GM12878 (cell line): Measurements from ENCODE around the gene ACVR1C.

Experiments used
- ATF7 ChIP-seq: fragments of 450-650 bp; IDR thresholded peaks from 2 replicates; pipeline ENCODE4 v1.6.1; 2016; ENCODE audit warnings: low read depth, mild to moderate bottlenecking
- EZH2 ChIP-seq: IDR thresholded peaks from 2 replicates; pipeline ENCODE4 v1.6.1; 2012; ENCODE audit warnings: low read depth, mild to moderate bottlenecking, control low read depth, inconsistent platforms, low read length, borderline replicate concordance; ENCODE audit not compliant: control insufficient read depth
- POLR2AphosphoS5 ChIP-seq: IDR thresholded peaks from 2 replicates; pipeline ENCODE4 v1.6.1; 2011; ENCODE audit warnings: mild to moderate bottlenecking, low read length, inconsistent platforms
- RAD21 ChIP-seq: IDR thresholded peaks from 2 replicates; pipeline ENCODE4 v1.6.1; 2011; ENCODE audit warnings: mild to moderate bottlenecking, low read depth, low read length, moderate library complexity; ENCODE audit not compliant: insufficient read depth
- TCF3 ChIP-seq: IDR thresholded peaks from 2 replicates; pipeline ENCODE4 v1.6.1; 2012; ENCODE audit warnings: low read depth, mild to moderate bottlenecking, low read length, borderline replicate concordance; ENCODE audit not compliant: insufficient read depth
- TF ChIP-seq, protein P1 (sequence below): IDR thresholded peaks from 2 replicates; pipeline ENCODE4 v1.6.1; 2012; ENCODE audit warnings: low read depth, low read length, improper control_type of control experiment

DNA sequence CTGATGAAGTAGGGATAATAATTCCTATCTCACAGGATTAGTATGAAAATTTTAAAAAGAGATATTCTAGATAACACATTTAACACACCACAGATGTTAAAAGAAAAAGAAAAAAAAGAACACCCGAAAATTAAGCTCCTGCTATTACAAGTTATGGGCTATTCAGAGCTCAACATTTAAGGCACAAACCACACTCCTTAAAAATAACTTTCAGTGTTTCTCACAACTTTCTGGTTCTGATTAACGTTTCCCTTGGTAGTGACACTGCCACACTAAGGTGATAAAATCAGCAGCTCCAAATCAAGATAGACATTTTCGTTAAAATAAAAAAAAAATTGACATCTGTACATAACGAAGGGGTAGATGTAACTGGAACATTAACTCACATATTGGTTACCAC, 26.9 kb downstream of the ACVR1C start:
- TF ChIP-seq RAD21 = no peak
- TF ChIP-seq, protein P1, sequence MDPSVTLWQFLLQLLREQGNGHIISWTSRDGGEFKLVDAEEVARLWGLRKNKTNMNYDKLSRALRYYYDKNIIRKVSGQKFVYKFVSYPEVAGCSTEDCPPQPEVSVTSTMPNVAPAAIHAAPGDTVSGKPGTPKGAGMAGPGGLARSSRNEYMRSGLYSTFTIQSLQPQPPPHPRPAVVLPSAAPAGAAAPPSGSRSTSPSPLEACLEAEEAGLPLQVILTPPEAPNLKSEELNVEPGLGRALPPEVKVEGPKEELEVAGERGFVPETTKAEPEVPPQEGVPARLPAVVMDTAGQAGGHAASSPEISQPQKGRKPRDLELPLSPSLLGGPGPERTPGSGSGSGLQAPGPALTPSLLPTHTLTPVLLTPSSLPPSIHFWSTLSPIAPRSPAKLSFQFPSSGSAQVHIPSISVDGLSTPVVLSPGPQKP = no peak
- TF ChIP-seq POLR2AphosphoS5 = no peak
- no peak for TF ChIP-seq EZH2
- no peak for TF ChIP-seq ATF7
- TF ChIP-seq TCF3 = no peak
